ENCODE data around the gene MPZL1. TPM values are rescaled to one million over a fixed set of nuclear protein-coding genes. Genes with fewer than 3 reads are reported as not detected.

Gene MPZL1
- total RNA-seq, 1 donor = 358 TPM

DNA sequence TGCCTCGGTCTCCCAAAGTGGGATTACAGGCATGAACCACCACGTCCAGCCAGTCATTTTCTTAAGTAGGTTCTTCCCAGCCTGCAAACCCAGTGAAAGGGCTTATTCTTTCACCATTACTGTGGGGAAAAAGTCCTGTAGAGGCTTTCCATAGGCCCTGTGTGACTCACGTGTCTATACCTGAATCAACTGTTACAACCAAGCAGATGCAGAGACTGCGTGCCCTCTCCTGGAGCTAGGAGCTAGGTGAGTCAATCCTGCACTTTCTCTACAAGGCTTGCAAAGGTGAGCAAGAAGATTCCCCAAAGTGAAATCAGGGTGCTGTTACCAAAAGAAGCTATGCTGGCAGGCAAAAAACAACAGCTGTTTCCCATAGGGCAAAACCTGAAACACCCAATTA, 13.8 kb upstream of the MPZL1 start:
- DNase-seq (ENCODE audit: low read depth) = no peak
- H3K4me3 ChIP-seq (ENCODE audit: low read depth, low read length) = no peak overlapping the region
- TF ChIP-seq, protein P1, sequence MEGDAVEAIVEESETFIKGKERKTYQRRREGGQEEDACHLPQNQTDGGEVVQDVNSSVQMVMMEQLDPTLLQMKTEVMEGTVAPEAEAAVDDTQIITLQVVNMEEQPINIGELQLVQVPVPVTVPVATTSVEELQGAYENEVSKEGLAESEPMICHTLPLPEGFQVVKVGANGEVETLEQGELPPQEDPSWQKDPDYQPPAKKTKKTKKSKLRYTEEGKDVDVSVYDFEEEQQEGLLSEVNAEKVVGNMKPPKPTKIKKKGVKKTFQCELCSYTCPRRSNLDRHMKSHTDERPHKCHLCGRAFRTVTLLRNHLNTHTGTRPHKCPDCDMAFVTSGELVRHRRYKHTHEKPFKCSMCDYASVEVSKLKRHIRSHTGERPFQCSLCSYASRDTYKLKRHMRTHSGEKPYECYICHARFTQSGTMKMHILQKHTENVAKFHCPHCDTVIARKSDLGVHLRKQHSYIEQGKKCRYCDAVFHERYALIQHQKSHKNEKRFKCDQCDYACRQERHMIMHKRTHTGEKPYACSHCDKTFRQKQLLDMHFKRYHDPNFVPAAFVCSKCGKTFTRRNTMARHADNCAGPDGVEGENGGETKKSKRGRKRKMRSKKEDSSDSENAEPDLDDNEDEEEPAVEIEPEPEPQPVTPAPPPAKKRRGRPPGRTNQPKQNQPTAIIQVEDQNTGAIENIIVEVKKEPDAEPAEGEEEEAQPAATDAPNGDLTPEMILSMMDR (IDR thresholded peaks at IDR 0.05; ENCODE audit: insufficient read depth, low read depth, low read length) = no peak

- no peak overlapping the region for H3K4me3 ChIP-seq (ENCODE audit: low read depth, low read length)
- TF ChIP-seq, protein P1 (IDR thresholded peaks at IDR 0.05; ENCODE audit: insufficient read depth, low read depth, low read length) = no peak
- no peak for DNase-seq (ENCODE audit: low read depth)
Observed at GRCh38 chr1:167708940-167709389, 12.8 kb upstream of the MPZL1 start.

GRCh38 chr1:167710836-167711235, 10.9 kb upstream of the MPZL1 start:
- DNase-seq (ENCODE audit: low read depth) = no peak
- H3K4me3 ChIP-seq (ENCODE audit: low read depth, low read length) = no peak overlapping the region
- TF ChIP-seq, protein P1 (IDR thresholded peaks at IDR 0.05; ENCODE audit: insufficient read depth, low read depth, low read length) = no peak

- TF ChIP-seq, protein P1 (IDR thresholded peaks at IDR 0.05; ENCODE audit: insufficient read depth, low read depth, low read length) = no peak
- DNase-seq (ENCODE audit: low read depth) = no peak
Observed at GRCh38 chr1:167711797-167712196, 10.0 kb upstream of the MPZL1 start.

GRCh38 chr1:167713330-167714081, 8.3 kb upstream of the MPZL1 start:
- peak overlapping the region; percentile 92 for H3K4me3 ChIP-seq (ENCODE audit: low read depth, low read length)
- TF ChIP-seq, protein P1 (IDR thresholded peaks at IDR 0.05; ENCODE audit: insufficient read depth, low read depth, low read length) = no peak
- DNase-seq (ENCODE audit: low read depth) = peak; percentile 34

More at GRCh38 chr1:167711797-167712196, 10.0 kb upstream of the MPZL1 start:
- no peak overlapping the region for H3K4me3 ChIP-seq (ENCODE audit: low read depth, low read length)

GRCh38 chr1:167714098-167714438, 7.7 kb upstream of the MPZL1 start:
- H3K4me3 ChIP-seq (ENCODE audit: low read depth, low read length) = peak overlapping the region; percentile 92
- DNase-seq (ENCODE audit: low read depth) = no peak

More at GRCh38 chr1:167714098-167714438, 7.7 kb upstream of the MPZL1 start:
- TF ChIP-seq, protein P1 (IDR thresholded peaks at IDR 0.05; ENCODE audit: insufficient read depth, low read depth, low read length) = no peak

All from fibroblast of villous mesenchyme (primary cell).